H1 (cell line): ENCODE results near the gene KCNIP2. TPM values are rescaled to one million over a fixed set of nuclear protein-coding genes. Genes with fewer than 3 reads are reported as not detected.

Experiments
- CTCF ChIA-PET: fragments of 300-600 bp; sonication (Branson Sonifier 250); formaldehyde crosslinking; loops from one replicate; lab custom pipeline; 2021; ENCODE audit not compliant: partially characterized antibody; lab: Charles Lee
- POLR2A ChIA-PET: fragments of 300-600 bp; sonication (Branson Sonifier 250); formaldehyde crosslinking; loops from one replicate; lab custom pipeline; 2021; ENCODE audit warnings: inconsistent platforms; ENCODE audit not compliant: partially characterized antibody; lab: Charles Lee
- DNase-seq, 2 experiments: peaks; one replicate each; pipeline versions ENCODE4 v3.0.0 to v3.0.0-alpha.2; 2010 to 2022; ENCODE audit warnings: low spot score in 2 of 2, low read depth in 1 of 2, mixed read lengths in 1 of 2
- FAIRE-seq: peaks from 2 replicates; lab custom pipeline; 2011; peaks lifted over from hg19 to GRCh38; lab: Jason Lieb, UNC
- H2AFZ ChIP-seq: 2 replicates; pipeline ENCODE4 v1.8.1; 2012; ENCODE audit warnings: low read length, inconsistent platforms
- H2AK5ac ChIP-seq: 2 replicates; pipeline ENCODE4 v1.6.1; 2013; ENCODE audit warnings: low read depth, low read length
- H2BK120ac ChIP-seq: replicated peaks from 2 replicates; pipeline ENCODE3; 2013; ENCODE audit warnings: low read depth, low read length, inconsistent platforms
- H2BK12ac ChIP-seq: 2 replicates; pipeline ENCODE4 v1.6.1; 2013; ENCODE audit warnings: low read depth, low read length
- H2BK15ac ChIP-seq: 2 replicates; pipeline ENCODE4 v1.6.1; 2013; ENCODE audit warnings: low read length
- H2BK20ac ChIP-seq: 2 replicates; pipeline ENCODE4 v1.6.1; 2013; ENCODE audit warnings: low read length
- H2BK5ac ChIP-seq: 2 replicates; pipeline ENCODE4 v1.6.1; 2013; ENCODE audit warnings: low read depth, low read length
- H3K14ac ChIP-seq: 2 replicates; pipeline ENCODE4 v1.6.1; 2013; ENCODE audit warnings: inconsistent platforms; ENCODE audit not compliant: insufficient read length
- H3K18ac ChIP-seq: 2 replicates; pipeline ENCODE4 v1.6.1; 2013; ENCODE audit warnings: low read length; ENCODE audit errors: extremely low read depth
- H3K23ac ChIP-seq: 2 replicates; pipeline ENCODE4 v1.6.1; 2013; ENCODE audit warnings: inconsistent platforms; ENCODE audit not compliant: insufficient read length
- H3K23me2 ChIP-seq: 2 replicates; pipeline ENCODE4 v1.6.1; 2013; ENCODE audit warnings: low read depth, low read length
- H3K27ac ChIP-seq: 2 replicates; pipeline ENCODE4 v1.6.1; 2011; ENCODE audit warnings: low read depth, low read length, inconsistent platforms
- H3K27me3 ChIP-seq, 4 experiments: replicated peaks in 1 of 4; 1 replicate in 1 of 4; 2 replicates in 3 of 4; pipeline versions ENCODE4 v1.6.1 to v1.8.1; 2011 to 2013; ENCODE audit warnings: low read length in 3 of 4, mild to moderate bottlenecking in 3 of 4, inconsistent platforms in 2 of 4, mixed read lengths in 2 of 4, moderate library complexity in 1 of 4; ENCODE audit not compliant: control insufficient read depth in 3 of 4, insufficient read depth in 3 of 4; ENCODE audit errors: extremely low read depth in 1 of 4
- H3K36me3 ChIP-seq, 4 experiments: 2 replicates each; pipeline versions ENCODE4 v1.6.1 to v1.8.1; 2011 to 2013; ENCODE audit warnings: mild to moderate bottlenecking in 4 of 4, low read length in 3 of 4, moderate library complexity in 2 of 4, control low read depth in 1 of 4, inconsistent platforms in 1 of 4; ENCODE audit not compliant: insufficient read depth in 4 of 4, control insufficient read depth in 2 of 4
- H3K4ac ChIP-seq: replicated peaks from 2 replicates; pipeline ENCODE3; 2013; ENCODE audit warnings: low read length, low read depth, mixed read lengths, inconsistent platforms; ENCODE audit not compliant: insufficient read length
- H3K4me1 ChIP-seq, 4 experiments: replicated peaks in 1 of 4; 1 replicate in 1 of 4; 2 replicates in 3 of 4; pipeline versions ENCODE4 v1.6.1 to v1.8.1; 2011 to 2013; ENCODE audit warnings: low read length in 3 of 4, inconsistent platforms in 2 of 4, mixed read lengths in 1 of 4; ENCODE audit not compliant: insufficient read depth in 4 of 4, control insufficient read depth in 3 of 4
- H3K4me2 ChIP-seq, 2 experiments: 2 replicates each; pipeline versions ENCODE4 v1.6.1 to v1.8.1; 2011 to 2013; ENCODE audit warnings: low read depth in 2 of 2, low read length in 2 of 2, control low read depth in 1 of 2, inconsistent platforms in 1 of 2, mild to moderate bottlenecking in 1 of 2; ENCODE audit not compliant: insufficient read depth in 1 of 2
- H3K4me3 ChIP-seq, 4 experiments: fragments of 200-600, 300-600 bp in 1 of 4; sonication (generic), shearing (Covaris generic), sonication (Bioruptor Twin) in 1 of 4; 2 replicates each; pipeline versions ENCODE4 v1.5.1 to v1.8.1; 2011 to 2016; ENCODE audit warnings: low read length in 4 of 4, low read depth in 3 of 4, control low read depth in 2 of 4, inconsistent platforms in 2 of 4, mild to moderate bottlenecking in 2 of 4, mixed read lengths in 1 of 4, moderate library complexity in 1 of 4; ENCODE audit not compliant: insufficient read depth in 2 of 4; ENCODE audit errors: extremely low read depth in 1 of 4
- H3K56ac ChIP-seq: replicated peaks from 2 replicates; pipeline ENCODE3; 2013; ENCODE audit warnings: low read depth, mild to moderate bottlenecking, mixed read lengths, low read length, inconsistent platforms; ENCODE audit not compliant: insufficient read length
- H3K79me1 ChIP-seq: 2 replicates; pipeline ENCODE4 v1.6.1; 2013; ENCODE audit warnings: low read depth, low read length, control low read depth
- H3K79me2 ChIP-seq, 2 experiments: 2 replicates each; pipeline versions ENCODE4 v1.6.1 to v1.8.1; 2012 to 2013; ENCODE audit warnings: low read length in 2 of 2, mild to moderate bottlenecking in 2 of 2, inconsistent platforms in 1 of 2; ENCODE audit not compliant: insufficient read depth in 2 of 2, control insufficient read depth in 1 of 2
- H3K9ac ChIP-seq, 4 experiments: replicated peaks in 1 of 4; 1 replicate in 1 of 4; 2 replicates in 3 of 4; pipeline versions ENCODE4 v1.6.1 to v1.8.1; 2011 to 2013; ENCODE audit warnings: low read depth in 3 of 4, low read length in 3 of 4, control low read depth in 2 of 4, mild to moderate bottlenecking in 2 of 4, moderate library complexity in 2 of 4, inconsistent platforms in 1 of 4; ENCODE audit errors: extremely low read depth in 1 of 4
- H3K9me3 ChIP-seq, 2 experiments: 2 replicates each; pipeline versions ENCODE4 v1.6.1 to v1.8.1; 2012 to 2013; ENCODE audit warnings: mild to moderate bottlenecking in 2 of 2, moderate library complexity in 2 of 2, control low read depth in 1 of 2, inconsistent platforms in 1 of 2, low read depth in 1 of 2, low read length in 1 of 2, mixed read lengths in 1 of 2; ENCODE audit not compliant: insufficient read depth in 2 of 2
- H4K20me1 ChIP-seq, 2 experiments: replicated peaks in 1 of 2; 2 replicates each; pipeline versions ENCODE3 to v1.8.1; 2011 to 2013; ENCODE audit warnings: inconsistent platforms in 2 of 2, low read length in 2 of 2, mild to moderate bottlenecking in 1 of 2; ENCODE audit not compliant: insufficient read depth in 2 of 2, control insufficient read depth in 1 of 2
- H4K5ac ChIP-seq: 2 replicates; pipeline ENCODE4 v1.6.1; 2013; ENCODE audit warnings: low read length, low read depth, mixed read lengths, inconsistent platforms; ENCODE audit not compliant: insufficient read length
- H4K8ac ChIP-seq: 2 replicates; pipeline ENCODE4 v1.8.0; 2013; ENCODE audit warnings: mild to moderate bottlenecking, moderate library complexity, low read length, inconsistent platforms; ENCODE audit not compliant: insufficient read depth; ENCODE audit errors: extremely low read depth
- H4K91ac ChIP-seq: replicated peaks from 2 replicates; pipeline ENCODE3; 2013; ENCODE audit warnings: low read length, mixed read lengths, inconsistent platforms; ENCODE audit not compliant: insufficient read length
- CEBPB ChIP-seq: IDR thresholded peaks from 2 replicates; pipeline ENCODE4 v1.6.1; 2012; ENCODE audit warnings: low read depth, low read length
- EP300 ChIP-seq, 2 experiments: IDR thresholded peaks; 1 replicate in 1 of 2; 2 replicates in 1 of 2; pipeline ENCODE4 v1.6.1; 2011 to 2012; ENCODE audit warnings: low read depth in 2 of 2, low read length in 2 of 2, mild to moderate bottlenecking in 2 of 2, borderline replicate concordance in 1 of 2, inconsistent platforms in 1 of 2, moderate library complexity in 1 of 2
- FOSL1 ChIP-seq: IDR thresholded peaks from 2 replicates; pipeline ENCODE4 v1.6.1; 2011; ENCODE audit warnings: mild to moderate bottlenecking, low read depth, low read length, moderate library complexity; ENCODE audit not compliant: insufficient read depth
- HDAC6 ChIP-seq: IDR thresholded peaks from one replicate; pipeline ENCODE4 v1.7.1; 2012; ENCODE audit warnings: low read depth, mild to moderate bottlenecking, inconsistent platforms, low read length, moderate library complexity
- KDM5A ChIP-seq: fragments of 200-600 bp; IDR thresholded peaks from 2 replicates; pipeline ENCODE4 v1.7.1; 2012; ENCODE audit warnings: mild to moderate bottlenecking, low read length, inconsistent platforms, mixed read lengths
- MAFK ChIP-seq: IDR thresholded peaks from 2 replicates; pipeline ENCODE4 v1.6.1; 2012; ENCODE audit warnings: low read depth, mild to moderate bottlenecking, improper control_type of control experiment, low read length
- RAD21 ChIP-seq, 2 experiments: IDR thresholded peaks in 1 of 2; conservative IDR thresholded peaks in 1 of 2; 2 replicates each; pipeline ENCODE4 v1.6.1; 2011; ENCODE audit warnings: low read depth in 2 of 2, low read length in 2 of 2, improper control_type of control experiment in 1 of 2, inconsistent platforms in 1 of 2, mild to moderate bottlenecking in 1 of 2, moderate library complexity in 1 of 2
- SIX5 ChIP-seq: IDR thresholded peaks from 2 replicates; pipeline ENCODE4 v1.6.1; 2011; ENCODE audit warnings: mild to moderate bottlenecking, low read depth, low read length
- TAF7 ChIP-seq: optimal IDR thresholded peaks from 2 replicates; pipeline ENCODE3; 2011; ENCODE audit warnings: low read depth, mild to moderate bottlenecking, inconsistent platforms, low read length, moderate library complexity, borderline replicate concordance
- WGBS, 2 experiments: shearing (Covaris generic) in 1 of 2; methylation state at CpG; one replicate each; pipeline versions ENCODE4 v1.1.6 to v1.1.7; 2013 to 2015; ENCODE audit warnings: low lambda C conversion rate in 2 of 2, mixed read lengths in 2 of 2, inconsistent platforms in 1 of 2, low coverage in 1 of 2, missing lambda C conversion rate in 1 of 2; ENCODE audit not compliant: insufficient replicate concordance in 2 of 2, insufficient coverage in 1 of 2, insufficient read length in 1 of 2; ENCODE audit errors: extremely low coverage in 1 of 2, missing lambda C conversion rate in 1 of 2; 5-methylcytosine and 5-hydroxymethylcytosine counted together
- polyA plus RNA-seq, 7 experiments: library from polyadenylated mRNA; depleted of rRNA in 3 of 7; stranded (reverse) in 5 of 7; unstranded in 2 of 7; fragments of >200 nt in 5 of 7; fragments of 200-250 nt in 2 of 7; gene quantifications; 1 replicate in 5 of 7; 2 replicates in 1 of 7; 4 replicates in 1 of 7; pipeline versions ENCODE4 v1.2.1 to v1.2.3, GENCODE V29; 2011 to 2013; ENCODE audit warnings: missing spikeins in 2 of 7, mixed read lengths in 2 of 7
- total RNA-seq: library from RNA; stranded (reverse); fragmentation: NEBNext Ultra II Directional; extraction: Animal tissue kit (Norgen Biotek cat#: 25700); gene quantifications from 2 replicates; pipeline ENCODE4 v1.2.1, GENCODE V29; 2021
- TF ChIP-seq, protein P1 (sequence below), 3 experiments: IDR thresholded peaks; 1 replicate in 2 of 3; 2 replicates in 1 of 3; pipeline versions ENCODE4 v1.5.1 to v1.6.1; 2011; ENCODE audit warnings: low read length in 3 of 3, mild to moderate bottlenecking in 3 of 3, inconsistent platforms in 2 of 3, low read depth in 1 of 3, moderate library complexity in 1 of 3; ENCODE audit not compliant: insufficient read depth in 1 of 3; ENCODE audit errors: control extremely low read depth in 1 of 3

KCNIP2 gene
- total and polyA plus RNA-seq, 2 of the 8 experiments (the other 6 are each of a cell fraction or from before 2014, with no cell fraction given), result 2.7 to 6.0 TPM

DNA sequence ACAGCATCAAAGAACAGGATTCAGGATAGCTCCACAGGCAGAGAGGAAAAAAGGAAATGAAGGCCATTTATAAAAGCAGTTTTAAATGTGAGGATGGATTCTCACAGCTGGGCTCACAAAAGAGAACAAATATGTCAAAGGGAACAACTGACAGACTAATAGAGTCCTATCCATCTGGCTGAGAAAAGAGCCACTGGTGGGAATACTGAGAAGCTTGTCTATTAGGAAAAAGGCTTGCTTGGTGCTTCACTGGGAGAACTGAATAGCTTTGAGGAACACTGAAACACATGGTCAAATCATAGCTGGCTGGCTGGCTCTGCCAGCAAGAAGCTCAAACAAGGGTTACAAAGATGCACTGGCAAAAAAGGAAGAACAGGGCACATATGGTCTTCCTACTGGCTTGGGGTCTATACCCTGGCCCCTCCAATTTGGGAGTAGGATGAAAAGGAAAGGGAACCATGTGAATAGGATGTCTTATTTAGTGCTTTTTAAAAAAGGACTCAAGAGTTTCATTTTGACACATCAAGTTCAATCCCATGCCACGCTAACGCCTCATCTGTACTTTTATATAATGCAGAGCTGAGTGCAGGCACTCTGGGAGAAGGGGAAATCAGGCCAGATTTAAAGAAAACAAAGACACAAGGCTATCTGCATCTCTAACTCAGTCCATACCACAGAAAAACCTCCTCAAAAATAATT, 44.8 kb upstream of the KCNIP2 start:
- no peaks in the 10 kb centered on the region for H3K9me3 ChIP-seq
- CTCF ChIA-PET, result interaction anchor here (0.6 to 16.8 kb wide), 37 partner anchors 8 to 213 kb away, joined by 3 to 210 read pairs (median 4); partner anchors contain the start of gene KCNIP2
- no peak overlapping the region for H4K91ac ChIP-seq
- DNase-seq (no peak), FAIRE-seq (no peak)
- no peak overlapping the region for H2BK12ac ChIP-seq
- H3K23ac ChIP-seq, result no peak overlapping the region
- no peak overlapping the region for H3K14ac ChIP-seq
- H2AK5ac ChIP-seq, result no peak overlapping the region
- H3K36me3 ChIP-seq, result no peaks in the 10 kb centered on the region
- no peak overlapping the region for H3K56ac ChIP-seq
- no peak overlapping the region for H3K9ac ChIP-seq
- H2BK120ac ChIP-seq, result no peak overlapping the region
- no peaks in the 10 kb centered on the region for H3K4me1 ChIP-seq
- H3K4me2 ChIP-seq, result no peak overlapping the region
- no peaks in the 10 kb centered on the region for H3K79me2 ChIP-seq
- POLR2A ChIA-PET, result interaction anchor here (2.8 kb wide), 1 partner anchor 121 kb away, joined by 12 read pairs; no protein-coding TSS in a partner anchor
- 95% methylated on average over 2 of the region's 2 CpGs; no CpG with 5 or more reads in 1 of the 2 experiments for WGBS, 2 experiments
- no peaks in the 10 kb centered on the region for H3K27me3 ChIP-seq
- no peak overlapping the region for H3K27ac ChIP-seq
- H2BK15ac ChIP-seq, result no peak overlapping the region
- no peak overlapping the region for H2BK20ac ChIP-seq
- H3K23me2 ChIP-seq, result no peaks in the 10 kb centered on the region
- no peak overlapping the region for H4K5ac ChIP-seq
- no peak overlapping the region for H2BK5ac ChIP-seq
- no peak overlapping the region for H3K4ac ChIP-seq
- no peaks in the 10 kb centered on the region for H4K20me1 ChIP-seq
- no peak overlapping the region for H2AFZ ChIP-seq
- H3K18ac ChIP-seq, result no peak overlapping the region
- no peak overlapping the region for H4K8ac ChIP-seq
- H3K4me3 ChIP-seq, result no peak overlapping the region
- no peaks in the 10 kb centered on the region for H3K79me1 ChIP-seq
- TF ChIP-seq FOSL1 (no peak), CEBPB (no peak), EP300 (IDR thresholded peaks at IDR 0.05; ENCODE audit: borderline replicate concordance in 1 of 2, low read depth in 2 of 2, low read length in 2 of 2) (no peak), MAFK (no peak), TAF7 (no peak), HDAC6 (no peak), SIX5 (no peak), KDM5A (no peak), RAD21 (IDR thresholded peaks at IDR 0.05 in 1 of 2, conservative IDR thresholded peaks at IDR 0.05 in 1 of 2; ENCODE audit: low read depth in 2 of 2, low read length in 2 of 2) (no peak)
- TF ChIP-seq, protein P1, sequence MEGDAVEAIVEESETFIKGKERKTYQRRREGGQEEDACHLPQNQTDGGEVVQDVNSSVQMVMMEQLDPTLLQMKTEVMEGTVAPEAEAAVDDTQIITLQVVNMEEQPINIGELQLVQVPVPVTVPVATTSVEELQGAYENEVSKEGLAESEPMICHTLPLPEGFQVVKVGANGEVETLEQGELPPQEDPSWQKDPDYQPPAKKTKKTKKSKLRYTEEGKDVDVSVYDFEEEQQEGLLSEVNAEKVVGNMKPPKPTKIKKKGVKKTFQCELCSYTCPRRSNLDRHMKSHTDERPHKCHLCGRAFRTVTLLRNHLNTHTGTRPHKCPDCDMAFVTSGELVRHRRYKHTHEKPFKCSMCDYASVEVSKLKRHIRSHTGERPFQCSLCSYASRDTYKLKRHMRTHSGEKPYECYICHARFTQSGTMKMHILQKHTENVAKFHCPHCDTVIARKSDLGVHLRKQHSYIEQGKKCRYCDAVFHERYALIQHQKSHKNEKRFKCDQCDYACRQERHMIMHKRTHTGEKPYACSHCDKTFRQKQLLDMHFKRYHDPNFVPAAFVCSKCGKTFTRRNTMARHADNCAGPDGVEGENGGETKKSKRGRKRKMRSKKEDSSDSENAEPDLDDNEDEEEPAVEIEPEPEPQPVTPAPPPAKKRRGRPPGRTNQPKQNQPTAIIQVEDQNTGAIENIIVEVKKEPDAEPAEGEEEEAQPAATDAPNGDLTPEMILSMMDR (IDR thresholded peaks at IDR 0.05; ENCODE audit: control extremely low read depth in 1 of 3, insufficient read depth in 1 of 3, low read depth in 1 of 3, low read length in 3 of 3), result no peak
